ENCODE measurements around the gene SELENON. TPM values are rescaled to one million over a fixed set of nuclear protein-coding genes. Genes with fewer than 3 reads are reported as not detected.

Gene SELENON
- polyA plus RNA-seq, 2 of the 4 experiments (the other 2 are of a cell fraction), result 16.6 to 41.1 TPM

DNA sequence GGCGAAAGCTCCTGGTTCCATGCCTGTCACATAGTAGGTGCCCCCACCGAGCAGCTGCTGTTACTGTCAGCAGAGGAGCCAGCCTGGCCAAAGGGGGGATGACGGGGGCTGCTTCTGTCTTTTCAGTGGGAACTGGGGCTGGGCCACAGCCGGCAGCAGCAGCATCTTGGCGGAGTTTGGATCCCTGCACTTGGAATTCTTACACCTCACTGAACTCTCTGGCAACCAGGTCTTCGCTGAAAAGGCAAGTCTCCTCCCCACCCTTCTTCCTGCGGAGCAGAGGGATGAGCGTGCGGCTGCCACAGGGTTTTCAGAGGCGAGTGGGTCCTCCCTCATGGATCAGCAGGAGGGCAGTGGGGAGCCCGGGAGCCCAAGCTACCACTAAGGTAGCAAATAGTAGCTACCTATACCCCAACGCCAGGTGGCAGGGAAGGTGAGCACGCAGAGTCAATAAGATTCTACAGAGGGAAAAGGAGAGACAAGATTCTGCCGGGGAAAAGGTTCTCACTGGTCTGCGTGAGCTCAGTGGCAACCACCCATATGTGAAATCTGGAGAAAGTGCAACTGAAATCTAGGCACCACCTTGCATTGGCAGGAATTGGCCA is 41.4 kb upstream of the SELENON start:
- FAIRE-seq (no peak), ATAC-seq (peak in 1 of 2 experiments; percentile 22; a peak in 1 of 6 replicates), DNase-seq (ENCODE audit: low read depth in 1 of 2, low spot score in 1 of 2) (no peak)
- ChIA-PET POLR2A (no interaction called here), CTCF (interaction anchor here (1.0 to 1.5 kb wide), 5 partner anchors 13 to 238 kb away, joined by 3 to 4 read pairs (median 4); no protein-coding TSS in a partner anchor)
- H3K4me2 ChIP-seq, result no peak overlapping the region
- 74% methylated on average over 12 of the region's 15 CpGs for WGBS (ENCODE audit: missing lambda C conversion rate)
- no peak overlapping the region for H3K27ac ChIP-seq
- TF ChIP-seq EHMT2 (IDR thresholded peaks at IDR 0.05; ENCODE audit: low read depth) (no peak), CBX8 (IDR thresholded peaks at IDR 0.05) (no peak), FOXS1 (CRISPR knock-in tag; IDR thresholded peaks at IDR 0.05) (no peak), KDM1A (IDR thresholded peaks at IDR 0.05; ENCODE audit: low read depth) (no peak)
- TF ChIP-seq, protein P1, sequence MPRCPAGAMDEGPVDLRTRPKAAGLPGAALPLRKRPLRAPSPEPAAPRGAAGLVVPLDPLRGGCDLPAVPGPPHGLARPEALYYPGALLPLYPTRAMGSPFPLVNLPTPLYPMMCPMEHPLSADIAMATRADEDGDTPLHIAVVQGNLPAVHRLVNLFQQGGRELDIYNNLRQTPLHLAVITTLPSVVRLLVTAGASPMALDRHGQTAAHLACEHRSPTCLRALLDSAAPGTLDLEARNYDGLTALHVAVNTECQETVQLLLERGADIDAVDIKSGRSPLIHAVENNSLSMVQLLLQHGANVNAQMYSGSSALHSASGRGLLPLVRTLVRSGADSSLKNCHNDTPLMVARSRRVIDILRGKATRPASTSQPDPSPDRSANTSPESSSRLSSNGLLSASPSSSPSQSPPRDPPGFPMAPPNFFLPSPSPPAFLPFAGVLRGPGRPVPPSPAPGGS (IDR thresholded peaks at IDR 0.05), result no peak
- TF ChIP-seq, protein P2, sequence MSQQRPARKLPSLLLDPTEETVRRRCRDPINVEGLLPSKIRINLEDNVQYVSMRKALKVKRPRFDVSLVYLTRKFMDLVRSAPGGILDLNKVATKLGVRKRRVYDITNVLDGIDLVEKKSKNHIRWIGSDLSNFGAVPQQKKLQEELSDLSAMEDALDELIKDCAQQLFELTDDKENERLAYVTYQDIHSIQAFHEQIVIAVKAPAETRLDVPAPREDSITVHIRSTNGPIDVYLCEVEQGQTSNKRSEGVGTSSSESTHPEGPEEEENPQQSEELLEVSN (IDR thresholded peaks at IDR 0.05; ENCODE audit: borderline replicate concordance, low read depth), result no peak
- H3K4me3 ChIP-seq, result no peak overlapping the region
- no peaks in the 10 kb centered on the region for H3K4me1 ChIP-seq
- no peaks in the 10 kb centered on the region for H3K9me3 ChIP-seq

DNA sequence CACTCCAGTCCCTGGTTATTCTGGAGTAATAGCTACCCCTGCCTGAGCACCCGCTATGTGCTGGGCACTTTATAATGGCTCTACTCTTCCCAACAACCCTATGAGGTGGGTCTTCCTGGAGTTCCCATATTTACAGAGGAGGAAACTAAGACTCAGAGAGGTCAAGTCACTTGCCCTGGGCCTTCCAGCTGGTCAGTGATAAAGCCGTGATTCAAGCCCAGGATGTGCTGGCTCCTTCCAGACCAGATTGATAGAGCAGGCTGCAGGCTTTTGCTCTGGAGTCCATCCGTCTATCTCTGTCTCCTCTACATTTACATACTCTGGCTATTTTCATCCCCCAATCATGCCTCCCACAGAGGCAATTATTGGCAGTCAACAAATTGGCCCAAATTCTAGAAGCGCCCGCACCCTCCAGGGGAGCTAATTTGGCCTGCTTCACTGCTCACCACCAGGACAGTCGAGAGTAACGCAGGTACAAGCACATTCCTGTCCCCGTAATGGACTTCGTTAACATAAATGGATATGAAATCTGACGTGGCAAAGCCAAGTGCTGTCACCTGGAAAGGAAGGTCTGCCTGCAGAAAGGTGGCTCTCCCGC is 39.8 kb upstream of the SELENON start:
- DNase-seq (ENCODE audit: low read depth in 1 of 2, low spot score in 1 of 2) (no peak), FAIRE-seq (no peak), ATAC-seq (no peak)
- H3K4me2 ChIP-seq, result no peak overlapping the region
- no peaks in the 10 kb centered on the region for H3K4me1 ChIP-seq
- ChIA-PET POLR2A (no interaction called here), CTCF (interaction anchor here (0.6 to 0.7 kb wide), 2 partner anchors 67 to 918 kb away, joined by 3 read pairs; no protein-coding TSS in a partner anchor)
- H3K4me3 ChIP-seq, result no peak overlapping the region
- WGBS (ENCODE audit: missing lambda C conversion rate), result 83% methylated on average over 10 of the region's 11 CpGs
- TF ChIP-seq MYC (IDR thresholded peaks at IDR 0.05; ENCODE audit: borderline replicate concordance, low read length), result no peak
- no peak for TF ChIP-seq PHF8 (IDR thresholded peaks at IDR 0.05; ENCODE audit: borderline replicate concordance, low read depth)
- TF ChIP-seq, protein P3, sequence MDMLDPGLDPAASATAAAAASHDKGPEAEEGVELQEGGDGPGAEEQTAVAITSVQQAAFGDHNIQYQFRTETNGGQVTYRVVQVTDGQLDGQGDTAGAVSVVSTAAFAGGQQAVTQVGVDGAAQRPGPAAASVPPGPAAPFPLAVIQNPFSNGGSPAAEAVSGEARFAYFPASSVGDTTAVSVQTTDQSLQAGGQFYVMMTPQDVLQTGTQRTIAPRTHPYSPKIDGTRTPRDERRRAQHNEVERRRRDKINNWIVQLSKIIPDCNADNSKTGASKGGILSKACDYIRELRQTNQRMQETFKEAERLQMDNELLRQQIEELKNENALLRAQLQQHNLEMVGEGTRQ (IDR thresholded peaks at IDR 0.05), result no peak
- TF ChIP-seq, protein P1 (IDR thresholded peaks at IDR 0.05), result no peak
- TF ChIP-seq, protein P2 (IDR thresholded peaks at IDR 0.05; ENCODE audit: borderline replicate concordance, low read depth), result no peak
- no peak for TF ChIP-seq CHD2 (IDR thresholded peaks at IDR 0.05; ENCODE audit: low read length, partially characterized antibody)
- TF ChIP-seq, protein P4, sequence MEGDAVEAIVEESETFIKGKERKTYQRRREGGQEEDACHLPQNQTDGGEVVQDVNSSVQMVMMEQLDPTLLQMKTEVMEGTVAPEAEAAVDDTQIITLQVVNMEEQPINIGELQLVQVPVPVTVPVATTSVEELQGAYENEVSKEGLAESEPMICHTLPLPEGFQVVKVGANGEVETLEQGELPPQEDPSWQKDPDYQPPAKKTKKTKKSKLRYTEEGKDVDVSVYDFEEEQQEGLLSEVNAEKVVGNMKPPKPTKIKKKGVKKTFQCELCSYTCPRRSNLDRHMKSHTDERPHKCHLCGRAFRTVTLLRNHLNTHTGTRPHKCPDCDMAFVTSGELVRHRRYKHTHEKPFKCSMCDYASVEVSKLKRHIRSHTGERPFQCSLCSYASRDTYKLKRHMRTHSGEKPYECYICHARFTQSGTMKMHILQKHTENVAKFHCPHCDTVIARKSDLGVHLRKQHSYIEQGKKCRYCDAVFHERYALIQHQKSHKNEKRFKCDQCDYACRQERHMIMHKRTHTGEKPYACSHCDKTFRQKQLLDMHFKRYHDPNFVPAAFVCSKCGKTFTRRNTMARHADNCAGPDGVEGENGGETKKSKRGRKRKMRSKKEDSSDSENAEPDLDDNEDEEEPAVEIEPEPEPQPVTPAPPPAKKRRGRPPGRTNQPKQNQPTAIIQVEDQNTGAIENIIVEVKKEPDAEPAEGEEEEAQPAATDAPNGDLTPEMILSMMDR (IDR thresholded peaks at IDR 0.05), result no peak
- TF ChIP-seq, protein P5, sequence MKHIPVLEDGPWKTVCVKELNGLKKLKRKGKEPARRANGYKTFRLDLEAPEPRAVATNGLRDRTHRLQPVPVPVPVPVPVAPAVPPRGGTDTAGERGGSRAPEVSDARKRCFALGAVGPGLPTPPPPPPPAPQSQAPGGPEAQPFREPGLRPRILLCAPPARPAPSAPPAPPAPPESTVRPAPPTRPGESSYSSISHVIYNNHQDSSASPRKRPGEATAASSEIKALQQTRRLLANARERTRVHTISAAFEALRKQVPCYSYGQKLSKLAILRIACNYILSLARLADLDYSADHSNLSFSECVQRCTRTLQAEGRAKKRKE (CRISPR knock-in tag; IDR thresholded peaks at IDR 0.05; ENCODE audit: low read depth), result no peak
- TF ChIP-seq JUN (IDR thresholded peaks at IDR 0.05), result no peak
- TF ChIP-seq RCOR1 (IDR thresholded peaks at IDR 0.05; ENCODE audit: low read depth, low read length), result no peak
- no peak for TF ChIP-seq SMC3 (IDR thresholded peaks at IDR 0.05)
- no peak for TF ChIP-seq KDM5A (IDR thresholded peaks at IDR 0.05)
- TF ChIP-seq ESRRA (IDR thresholded peaks at IDR 0.05; ENCODE audit: borderline replicate concordance, low read length), result no peak
- H3K27ac ChIP-seq, result no peak overlapping the region
- H3K9me3 ChIP-seq, result no peaks in the 10 kb centered on the region
